H1 (cell line): ENCODE measurements around the gene BNC2. TPM values are rescaled to one million over a fixed set of nuclear protein-coding genes. Genes with fewer than 3 reads are reported as not detected.

Experiments
- BACH1 ChIP-seq: IDR thresholded peaks from 2 replicates; pipeline ENCODE4 v1.6.1; 2012; ENCODE audit warnings: low read length, improper control_type of control experiment
- BRCA1 ChIP-seq: IDR thresholded peaks from 2 replicates; pipeline ENCODE4 v1.6.1; 2012; ENCODE audit warnings: low read depth, low read length, improper control_type of control experiment
- CBX5 ChIP-seq: fragments of 300-800, 300-1000 bp; sonication (generic); IDR thresholded peaks from 2 replicates; pipeline ENCODE4 v1.7.1; 2016; ENCODE audit warnings: antibody characterized with exemption, low read length, low read depth
- CREB1 ChIP-seq: IDR thresholded peaks from 2 replicates; pipeline ENCODE4 v1.6.1; 2012; ENCODE audit warnings: inconsistent platforms
- SP1 ChIP-seq: IDR thresholded peaks from 2 replicates; pipeline ENCODE4 v1.6.1; 2011; ENCODE audit warnings: low read depth, low read length
- polyA plus RNA-seq, 7 experiments: library from polyadenylated mRNA; depleted of rRNA in 3 of 7; stranded (reverse) in 5 of 7; unstranded in 2 of 7; fragments of >200 nt in 5 of 7; fragments of 200-250 nt in 2 of 7; gene quantifications; 1 replicate in 5 of 7; 2 replicates in 1 of 7; 4 replicates in 1 of 7; pipeline versions ENCODE4 v1.2.1 to v1.2.3, GENCODE V29; 2011 to 2013; ENCODE audit warnings: missing spikeins in 2 of 7, mixed read lengths in 2 of 7
- total RNA-seq: library from RNA; stranded (reverse); fragmentation: NEBNext Ultra II Directional; extraction: Animal tissue kit (Norgen Biotek cat#: 25700); gene quantifications from 2 replicates; pipeline ENCODE4 v1.2.1, GENCODE V29; 2021

The BNC2 gene
- total and polyA plus RNA-seq, 2 of the 8 experiments (the other 6 are each of a cell fraction or from before 2014, with no cell fraction given): 16.0 to 26.8 TPM

DNA sequence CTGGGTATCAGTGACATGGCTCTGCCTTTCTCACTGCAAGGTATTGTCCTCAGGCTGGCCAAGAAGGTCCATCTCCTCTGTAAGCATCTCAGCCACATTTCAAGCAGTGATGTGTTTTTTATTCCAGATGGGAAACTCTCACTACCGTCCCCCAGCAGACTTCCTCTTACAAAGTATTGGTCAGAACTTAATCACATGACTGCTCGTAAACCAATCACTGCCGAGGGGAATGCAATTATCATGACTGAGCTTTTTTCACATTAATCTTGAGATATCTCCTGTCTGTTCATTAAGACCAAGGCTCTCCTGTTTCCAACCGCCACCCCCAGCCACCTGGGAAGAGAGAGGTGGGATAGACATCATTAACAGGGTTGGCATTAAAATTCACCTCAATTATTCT lies 76.4 kb downstream of the BNC2 start (continued):
- TF ChIP-seq CBX5 (no peak), BACH1 (no peak), SP1 (no peak), CREB1 (no peak), BRCA1 (no peak)
